ENCODE measurements around the gene ME1. TPM values are rescaled to one million over a fixed set of nuclear protein-coding genes. Genes with fewer than 3 reads are reported as not detected.
"Not testable (repeated sequence)": the region's sequence is repeated elsewhere in the genome, so short reads cannot be mapped to it uniquely, and the experiment has no call there.

Gene ME1
- polyA plus RNA-seq, 3 donors, result 1.5 to 2.7 (median 2.3) TPM

DNA sequence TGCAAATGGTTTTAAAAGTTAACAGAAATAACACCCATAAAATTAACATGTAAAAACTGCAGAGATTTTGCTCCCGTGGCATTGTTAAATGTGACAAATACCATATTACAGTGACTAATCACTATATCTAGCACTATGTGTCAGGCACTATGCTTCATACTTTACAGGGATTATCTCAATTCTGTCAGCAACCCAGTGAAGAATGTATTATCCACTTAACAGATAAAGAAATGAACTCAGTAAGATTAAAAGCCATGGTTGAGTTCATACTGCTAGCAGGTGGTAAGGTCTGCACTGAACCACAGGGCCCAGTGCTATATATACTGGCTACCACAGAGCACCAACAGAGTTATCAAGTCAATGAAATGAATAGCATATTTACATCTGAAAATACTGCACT, 172.3 kb downstream of the ME1 start:
- DNase-seq, result no peak

DNA sequence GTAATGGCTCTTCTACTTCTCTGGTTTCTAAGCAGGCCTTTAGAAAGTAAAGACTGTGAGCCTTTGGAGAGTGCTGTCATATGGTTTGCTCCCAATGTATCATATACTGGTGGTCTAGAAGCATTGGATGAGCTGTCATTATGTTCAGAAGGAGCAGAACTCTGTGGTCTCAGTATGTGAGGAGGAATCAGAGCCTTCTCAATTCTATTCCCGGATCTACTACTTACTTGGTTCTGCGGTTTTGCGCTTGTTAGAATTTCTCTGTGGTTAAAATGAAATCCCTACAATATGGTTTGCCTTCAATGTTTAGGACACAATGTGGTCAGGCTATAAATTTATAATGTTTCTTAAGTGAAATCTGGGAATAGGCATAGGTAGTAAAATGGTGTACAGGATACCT, 173.1 kb downstream of the ME1 start:
- no peak for DNase-seq

DNA sequence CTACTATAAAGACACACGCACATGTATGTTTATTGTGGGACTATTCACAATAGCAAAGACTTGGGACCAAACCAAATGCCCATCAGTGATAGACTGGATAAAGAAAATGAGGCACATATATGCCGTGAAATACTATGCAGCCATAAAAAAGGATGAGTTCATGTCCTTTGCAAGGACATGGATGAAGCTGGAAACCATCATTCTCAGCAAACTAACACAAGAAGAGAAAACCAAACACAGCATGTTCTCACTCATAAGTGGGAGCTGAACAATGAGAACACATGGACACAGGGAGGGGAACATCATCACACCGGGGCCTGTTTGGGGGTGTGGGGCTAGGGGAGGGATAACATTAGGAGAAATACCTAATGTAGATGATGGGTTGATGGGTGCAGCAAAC, 174.1 kb downstream of the ME1 start:
- DNase-seq, result not testable (repeated sequence)

DNA sequence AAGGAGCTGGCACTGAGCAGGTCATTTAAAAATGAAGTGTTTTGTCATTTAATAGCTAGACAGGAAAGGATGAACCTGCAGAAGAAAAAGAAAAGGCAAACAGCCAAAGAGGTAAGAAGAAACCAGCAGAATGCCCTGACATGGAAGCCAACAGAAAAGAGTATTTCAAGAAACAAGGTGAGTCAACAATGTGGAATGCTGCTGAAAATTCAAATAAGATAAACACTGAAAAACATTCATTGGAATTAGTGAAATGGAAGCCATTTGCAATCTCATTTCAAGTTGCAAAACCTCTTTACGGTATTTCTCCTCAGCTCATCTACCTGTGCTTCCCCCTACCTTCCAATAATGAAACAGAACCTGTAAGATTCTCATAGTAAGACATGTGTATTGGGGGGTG, 178.1 kb downstream of the ME1 start:
- no peak for DNase-seq

DNA sequence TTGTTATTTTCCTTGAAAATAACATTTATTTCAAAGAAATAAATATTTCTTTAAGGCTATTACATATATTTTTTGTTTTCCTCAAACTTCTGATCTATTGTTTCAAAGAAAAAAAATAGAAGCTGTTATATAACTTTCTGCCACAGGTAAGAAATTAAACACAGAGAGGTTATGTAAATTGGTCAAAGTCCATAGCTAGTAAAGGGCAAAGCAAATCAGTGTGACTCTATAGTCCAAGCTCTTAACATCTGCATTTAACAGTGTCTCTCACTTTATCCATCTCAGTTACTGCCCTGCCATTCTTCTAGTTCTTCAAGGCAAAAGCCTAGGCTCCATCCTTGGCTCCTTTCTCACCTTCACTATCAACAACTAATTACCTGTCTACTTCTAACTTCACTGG, 180.6 kb downstream of the ME1 start:
- DNase-seq, result no peak

DNA sequence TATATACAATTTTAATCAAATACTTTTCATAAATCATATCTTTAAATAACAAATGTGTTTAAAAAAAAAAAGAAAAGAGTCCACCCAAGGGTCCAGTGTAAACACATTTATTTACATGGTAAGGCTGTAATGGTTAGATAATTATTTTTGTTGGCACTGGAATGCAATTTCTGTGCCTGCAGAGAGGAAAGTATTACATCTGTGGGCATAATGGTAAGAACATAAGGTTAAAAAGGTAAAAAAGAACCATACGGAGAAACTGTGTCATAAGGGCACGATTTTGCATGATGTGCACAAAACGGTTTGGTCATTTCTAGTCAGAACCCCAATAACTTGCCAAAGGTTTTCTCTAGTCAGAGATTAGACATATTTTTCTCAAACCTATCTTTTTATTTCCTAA, 183.4 kb downstream of the ME1 start:
- no peak for DNase-seq

DNA sequence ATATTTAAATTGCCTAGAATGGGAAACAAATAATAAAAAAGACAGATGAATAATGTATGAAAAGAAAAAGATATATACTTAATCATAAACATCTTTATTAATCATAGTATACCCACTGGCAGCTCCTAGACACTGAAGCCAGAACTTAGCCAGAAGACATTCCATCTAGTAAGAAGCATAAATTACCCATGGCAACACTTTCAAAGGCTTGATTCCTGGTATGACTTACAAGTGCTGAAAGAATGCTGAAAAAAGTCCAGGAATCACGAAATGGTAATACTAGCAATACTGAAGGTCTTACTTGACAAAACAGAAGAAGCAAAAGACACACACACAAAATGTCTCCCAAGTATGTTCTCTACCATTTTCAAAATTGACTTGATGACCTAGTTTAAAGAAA, 199.7 kb downstream of the ME1 start:
- no peak for DNase-seq

DNA sequence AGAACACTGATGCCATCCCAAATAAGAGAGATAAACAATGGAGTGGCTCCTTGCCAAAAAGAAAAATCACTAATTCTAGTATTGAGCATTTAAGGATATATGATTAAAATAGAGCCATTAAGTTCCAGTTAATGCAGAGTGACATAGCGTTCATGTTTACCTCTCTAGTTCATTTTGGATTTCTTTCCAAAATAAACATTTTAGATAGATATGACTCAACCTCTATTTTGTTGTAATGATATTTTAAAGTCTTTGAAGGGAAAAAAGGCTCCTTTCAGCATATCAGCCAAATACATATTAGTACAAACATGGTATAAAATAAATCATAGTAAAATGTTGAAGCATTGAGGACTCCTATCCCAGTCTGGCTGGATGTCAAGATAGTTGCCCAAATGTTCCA, 204.3 kb downstream of the ME1 start:
- no peak for DNase-seq

DNA sequence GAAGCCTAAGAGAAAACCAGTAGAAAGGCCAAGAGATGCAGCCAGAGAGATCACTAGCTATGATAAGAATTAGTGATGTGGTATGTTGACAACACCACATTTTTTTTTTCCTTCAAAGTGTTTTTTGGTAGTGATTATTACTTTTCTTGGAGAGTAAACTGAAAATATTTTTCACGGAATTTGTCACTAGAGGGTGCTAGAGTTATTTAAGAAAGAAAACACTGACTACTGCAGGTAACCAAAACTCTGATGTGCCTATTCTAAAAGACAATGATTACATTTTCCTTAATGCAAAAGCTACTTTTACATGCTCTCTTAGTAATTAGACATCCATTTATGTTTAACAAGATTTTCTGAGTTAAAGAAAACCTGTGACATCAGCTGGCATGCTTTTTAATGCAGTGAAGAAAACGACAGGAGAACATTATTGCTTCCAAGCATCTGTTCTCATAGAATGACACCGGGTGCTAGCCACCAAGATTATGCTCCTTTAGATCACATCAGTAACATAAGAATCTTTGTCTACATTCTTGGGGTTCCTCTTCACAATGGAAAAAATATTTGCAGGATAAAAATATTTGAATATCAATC, 208.9 kb downstream of the ME1 start:
- DNase-seq, result peak; percentile 43

DNA sequence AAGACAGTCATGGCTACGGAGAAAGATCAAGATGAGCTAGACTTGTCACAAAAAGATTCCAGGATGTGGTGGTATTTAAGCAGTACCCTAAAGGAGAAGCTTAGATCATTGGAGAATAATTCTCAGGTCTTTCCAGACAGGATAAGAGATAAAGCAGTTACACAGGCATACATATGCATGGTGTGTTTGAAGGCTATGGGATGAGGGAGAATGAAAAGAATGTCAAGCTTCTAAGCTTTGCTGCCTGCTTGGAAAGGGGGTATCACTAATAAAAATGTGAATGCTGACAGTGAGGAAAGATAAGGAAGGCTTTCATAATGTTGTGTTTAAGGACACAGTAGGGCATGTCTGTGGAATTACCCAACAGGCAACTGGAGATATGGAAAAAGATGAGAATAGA, 209.6 kb downstream of the ME1 start:
- no peak for DNase-seq

DNA sequence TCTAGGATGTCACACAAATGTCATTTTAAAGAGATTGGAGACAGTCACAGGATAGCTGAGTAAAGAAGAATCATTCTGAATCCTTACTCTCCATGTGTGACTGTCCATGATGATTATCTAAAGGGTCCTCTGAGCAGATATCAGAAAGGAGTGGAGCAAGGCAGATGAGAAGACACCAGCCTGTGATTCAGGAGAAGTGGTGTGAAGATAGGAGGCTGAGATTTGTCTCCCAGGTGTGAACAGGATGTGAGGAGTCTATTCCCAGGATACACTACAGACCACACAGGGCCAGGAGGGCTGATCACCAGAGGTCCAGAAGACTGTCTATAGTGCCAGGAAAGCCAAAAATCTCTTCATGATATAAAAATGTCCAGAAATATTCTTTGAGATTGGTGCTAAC, 210.7 kb downstream of the ME1 start:
- no peak for DNase-seq

DNA sequence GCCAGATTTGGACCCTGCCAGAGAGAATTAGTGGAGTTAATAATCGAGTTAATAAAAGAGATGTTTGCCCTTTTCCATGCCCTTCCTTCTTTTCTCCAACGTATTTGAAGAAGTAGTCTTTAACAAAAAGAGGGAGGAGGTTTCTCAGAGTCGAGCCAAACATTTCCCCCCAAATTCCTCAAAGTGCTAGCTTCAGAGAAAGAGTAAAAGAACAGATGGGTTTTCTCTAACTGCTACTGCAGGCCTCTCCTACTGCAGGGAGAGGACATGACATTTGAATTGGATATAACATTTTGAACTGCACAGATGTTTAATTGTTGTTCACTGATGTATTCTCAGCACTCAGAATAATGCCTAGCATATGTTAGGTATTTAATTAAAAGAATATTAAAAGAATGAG, 212.2 kb downstream of the ME1 start:
- peak; percentile 44 for DNase-seq

DNA sequence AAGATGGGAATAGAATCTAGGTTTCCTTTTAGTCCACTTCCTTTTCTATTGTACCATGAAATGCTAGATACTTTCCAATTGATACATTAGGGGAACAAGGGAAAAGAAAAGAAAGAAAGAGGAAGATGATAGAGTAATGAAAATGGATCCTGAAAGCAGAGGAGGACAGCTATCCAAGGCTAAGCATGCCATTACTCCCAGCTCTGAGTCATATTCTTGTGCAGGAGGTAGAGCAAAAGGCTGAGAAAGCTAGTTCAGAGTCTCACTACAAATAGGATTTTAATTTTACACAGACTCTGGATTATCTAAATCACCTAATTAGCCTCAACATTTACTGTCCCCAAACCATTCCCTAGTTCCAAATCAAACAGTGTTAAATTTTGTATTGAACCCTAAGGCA, 214.0 kb downstream of the ME1 start:
- no peak for DNase-seq

DNA sequence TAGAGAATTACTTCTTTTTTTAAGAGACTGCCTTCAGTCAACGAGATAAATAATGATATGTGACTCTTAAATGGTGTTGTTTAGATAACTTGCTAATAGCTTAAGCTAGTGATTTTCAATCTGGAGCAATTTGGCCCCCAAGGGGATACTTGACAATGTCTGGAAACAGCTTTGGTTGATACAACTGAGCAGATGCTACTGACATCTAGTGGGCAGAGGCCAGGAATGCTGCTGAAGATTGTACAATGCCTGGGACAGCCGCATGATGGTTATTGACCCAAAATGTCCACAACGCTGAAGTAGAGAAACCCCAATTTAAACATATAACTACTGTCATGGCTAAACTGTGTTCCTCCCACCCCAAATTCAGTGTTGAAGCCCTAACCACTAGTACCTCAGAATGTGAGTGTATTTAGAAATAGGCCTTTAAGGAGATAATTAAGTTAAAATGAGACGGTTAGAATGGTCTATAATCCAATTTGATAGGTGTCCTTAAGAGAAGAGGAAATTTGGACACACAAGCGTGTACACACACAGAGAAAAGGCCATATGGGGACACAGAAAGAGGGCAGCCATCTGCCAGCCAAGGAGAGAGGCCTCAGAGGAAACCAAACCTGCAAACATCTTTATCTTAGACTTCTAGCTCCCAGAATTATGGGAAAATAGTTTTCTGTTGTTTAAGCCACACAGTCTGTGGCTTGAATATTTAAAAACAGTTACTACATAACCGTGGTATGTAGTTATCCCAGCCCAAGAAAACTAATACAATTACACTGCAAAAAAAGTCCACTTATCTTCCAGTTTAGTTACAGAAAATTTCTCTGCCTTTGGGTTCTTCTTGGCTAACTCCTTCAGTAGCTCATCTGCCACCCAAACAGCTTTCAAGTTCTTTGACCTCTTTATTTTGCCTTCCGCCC, 215.5 kb downstream of the ME1 start:
- DNase-seq, result peak; percentile 67

DNA sequence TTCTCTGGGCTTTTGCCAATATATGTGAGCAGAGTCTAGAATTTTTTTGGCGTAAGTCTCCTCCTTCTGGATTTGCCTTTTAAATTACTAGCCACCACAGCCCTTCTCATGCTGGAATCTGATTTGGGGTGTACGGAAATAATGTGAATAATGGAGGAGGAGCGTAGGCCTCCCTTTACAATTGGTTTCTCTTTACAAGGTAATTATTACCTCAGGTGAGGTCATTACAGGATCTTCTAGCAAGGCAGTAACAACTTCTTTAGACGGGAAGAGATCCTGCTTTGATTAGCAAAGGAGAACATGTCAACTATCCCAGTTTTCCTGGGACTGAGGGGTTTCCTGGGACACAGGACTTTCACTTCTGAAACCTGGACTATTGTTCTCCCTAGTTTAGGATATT, 228.8 kb downstream of the ME1 start:
- no peak for DNase-seq

DNA sequence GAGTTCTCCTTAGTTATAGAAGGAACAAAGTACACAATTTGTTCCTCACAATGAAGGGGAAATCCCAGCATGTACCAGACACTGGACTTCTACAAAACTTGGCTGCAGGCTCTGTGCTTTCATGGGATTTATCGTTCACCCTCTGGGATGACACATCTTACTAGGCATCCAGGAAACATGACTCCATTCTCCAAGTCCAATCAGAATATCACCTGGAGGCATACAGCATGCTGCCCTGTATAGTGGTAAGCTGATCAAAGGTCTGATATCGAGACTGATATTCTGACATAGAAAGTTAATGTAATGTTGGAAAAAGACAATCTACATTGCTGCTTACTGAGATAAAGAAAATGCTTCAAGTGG, 231.0 kb downstream of the ME1 start:
- DNase-seq, result no peak

DNA sequence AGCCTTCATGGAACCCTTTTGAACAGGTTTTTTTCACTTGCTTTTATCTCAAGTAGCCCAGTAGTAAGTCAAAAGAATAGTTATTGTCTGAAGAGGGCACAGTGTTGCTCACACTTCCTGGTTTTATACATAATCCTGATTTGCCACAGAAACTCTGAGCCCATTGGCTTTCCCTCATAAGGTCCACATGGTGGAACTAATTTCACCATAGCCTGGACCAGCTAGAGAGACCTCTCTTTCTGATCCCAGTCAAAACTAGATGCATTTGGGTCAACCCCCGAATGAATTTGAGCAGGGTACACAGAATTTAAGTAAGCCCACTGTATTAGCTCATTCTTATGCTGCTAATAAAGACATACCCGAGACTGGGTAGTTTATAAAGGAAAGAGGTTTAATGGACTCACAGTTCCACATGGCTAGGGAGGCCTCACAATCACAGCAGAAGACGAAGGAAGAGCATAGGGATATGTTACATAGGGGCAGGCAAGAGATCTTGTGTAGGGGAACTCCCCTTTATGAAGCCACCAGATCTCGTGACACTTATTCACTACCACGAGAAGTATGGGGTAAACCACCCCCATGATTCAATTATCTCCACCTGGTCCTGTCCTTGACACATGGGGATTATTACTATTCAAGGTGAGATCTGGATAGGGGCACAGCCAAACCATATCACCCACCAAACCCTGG, 231.5 kb downstream of the ME1 start:
- DNase-seq, result no peak

DNA sequence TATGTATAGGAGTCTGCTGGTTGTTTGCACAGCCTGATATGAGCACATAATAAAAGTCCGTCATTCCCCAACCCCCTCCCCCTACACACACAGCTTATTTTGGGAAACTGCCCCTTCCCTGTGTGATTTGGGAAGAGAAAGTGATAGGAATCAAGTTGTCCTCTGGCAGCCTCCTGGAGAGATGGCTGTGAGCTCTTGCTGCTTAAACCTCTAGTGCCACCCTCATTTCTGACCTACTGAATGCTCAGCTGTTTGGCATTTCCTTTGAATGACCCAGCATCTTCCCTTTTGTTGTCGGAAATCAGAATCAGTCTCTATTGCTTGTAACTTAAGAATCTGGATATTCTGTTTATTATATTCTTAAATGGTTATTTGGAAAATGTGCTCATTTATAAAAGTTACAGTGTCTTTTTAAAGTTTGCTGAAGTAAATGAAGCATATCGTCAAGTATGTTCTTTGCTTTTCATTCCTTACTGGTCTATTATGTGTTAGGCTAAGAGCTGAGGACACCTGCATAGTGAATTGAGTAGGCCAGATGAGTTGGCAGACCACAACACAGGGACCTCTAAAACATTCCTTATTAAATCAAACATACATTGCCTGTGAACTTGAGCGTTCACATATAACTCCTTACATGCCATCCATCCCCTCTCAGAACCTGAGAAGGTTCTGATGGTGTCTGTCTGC, 232.2 kb downstream of the ME1 start:
- no peak for DNase-seq

DNA sequence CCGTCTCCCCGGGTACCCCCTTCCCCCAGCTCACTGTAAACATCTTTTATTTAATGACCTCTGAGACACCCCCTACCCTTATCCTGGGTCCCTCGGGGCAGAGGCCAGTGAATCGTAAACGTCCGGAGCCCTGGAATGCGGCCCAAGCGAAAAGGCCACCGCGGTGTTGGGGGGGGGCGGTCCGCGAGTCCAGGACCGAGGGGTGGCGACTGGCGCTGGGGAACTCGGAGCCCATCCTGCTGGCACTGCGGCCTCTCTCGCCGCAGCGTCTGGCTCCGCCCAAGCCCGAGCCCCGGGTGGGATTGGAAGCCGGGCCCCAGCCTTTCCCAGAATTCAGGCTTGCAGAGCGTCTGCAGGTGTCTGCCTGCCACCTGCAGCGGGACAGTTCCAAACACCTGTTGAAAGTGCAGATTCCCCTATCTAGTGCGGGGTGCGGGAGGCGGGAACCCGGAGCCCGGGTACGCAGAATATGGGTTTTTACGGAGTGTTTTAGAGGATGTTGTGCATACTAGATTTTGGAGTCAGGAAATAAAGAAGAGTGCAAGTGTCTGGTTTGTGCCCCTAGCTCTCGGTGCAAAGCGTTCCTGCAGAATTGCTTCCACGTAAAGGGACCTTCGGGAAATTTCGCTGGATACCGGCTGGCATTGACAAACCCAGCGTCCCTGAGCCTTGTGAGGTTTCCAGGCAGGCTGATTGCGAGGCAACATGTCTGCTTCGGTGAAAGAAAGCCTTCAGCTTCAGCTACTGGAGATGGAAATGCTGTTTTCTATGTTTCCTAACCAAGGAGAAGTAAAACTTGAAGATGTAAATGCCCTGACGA, 236.9 kb downstream of the ME1 start:
- DNase-seq, result peak; percentile 27

DNA sequence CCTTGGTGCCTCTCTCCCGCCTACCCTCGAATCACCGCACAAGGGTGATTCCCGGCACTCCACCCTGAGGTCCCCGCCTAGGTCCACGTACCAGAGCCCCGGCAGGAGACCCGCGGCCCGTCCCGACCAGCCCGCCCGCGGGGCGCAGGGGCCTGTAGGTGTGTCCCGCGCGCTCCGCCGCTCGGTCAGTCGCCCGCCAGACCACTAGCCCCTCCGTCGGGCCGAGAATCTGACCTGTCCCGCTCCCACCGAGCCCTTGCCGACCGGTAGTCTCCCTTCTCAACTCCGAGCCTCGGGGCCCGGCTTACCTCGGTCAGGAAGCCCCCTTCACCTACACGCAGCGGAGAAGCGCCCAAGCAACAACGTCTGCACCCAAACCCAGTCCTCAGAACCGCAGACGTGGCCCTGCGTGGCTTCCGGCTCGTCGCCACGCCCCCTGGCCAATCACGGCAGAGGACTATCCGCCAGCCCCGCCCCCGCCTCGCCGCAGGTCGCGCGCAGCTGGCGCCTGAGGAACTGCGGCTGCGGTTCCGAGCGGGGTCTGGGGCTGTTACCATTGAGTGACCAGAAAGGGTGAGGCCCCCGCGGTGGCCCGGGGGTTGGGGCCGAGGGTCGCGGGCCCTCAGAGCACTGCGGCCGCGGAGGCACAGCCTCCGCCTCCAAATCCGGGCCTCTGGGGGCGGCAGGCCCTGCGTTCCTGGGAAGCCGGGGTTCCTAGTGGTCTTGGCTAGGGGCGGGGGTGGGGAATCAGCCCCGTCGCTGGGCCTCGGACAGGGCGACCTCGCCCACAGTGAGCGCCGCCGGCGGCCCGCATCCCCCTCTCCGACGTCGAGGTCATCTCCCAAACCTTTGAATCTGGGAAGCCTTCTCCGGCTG, 237.7 kb downstream of the ME1 start, which contains the start of the genes PGM3 and RWDD2A:
Gene PGM3, minus strand, starts transcription at position 395 of the 876 bp plus-strand sequence. CDS start 2,253 bp downstream, outside the sequence.
Gene RWDD2A, plus strand, starts transcription at position 487 of the 876 bp plus-strand sequence. CDS start 1,095 bp downstream, outside the sequence.
- DNase-seq, result peak; percentile 89
